BE2C (cell line): ENCODE data around the gene CDH15.

ENCODE experiments used
- DNase-seq: peaks from one replicate; pipeline ENCODE4 v3.0.0-alpha.2; 2020
- H3K27me3 ChIP-seq: fragments of 250-450 bp; sonication (Bioruptor Pico); 2 replicates; pipeline ENCODE4 v1.5.1; 2020; ENCODE audit warnings: mild to moderate bottlenecking
- H3K36me3 ChIP-seq: fragments of 250-450 bp; sonication (Bioruptor Pico); 2 replicates; pipeline ENCODE4 v1.5.1; 2020; ENCODE audit warnings: mild to moderate bottlenecking
- H3K4me1 ChIP-seq: fragments of 250-450 bp; sonication (Bioruptor Pico); 2 replicates; pipeline ENCODE4 v1.5.1; 2020
- H3K4me3 ChIP-seq: 2 replicates; pipeline ENCODE4 v1.5.1; 2011; ENCODE audit warnings: low read depth, low read length
- H3K9me3 ChIP-seq: fragments of 250-450 bp; sonication (Bioruptor Pico); 2 replicates; pipeline ENCODE4 v1.5.1; 2020
- CTCF ChIP-seq: IDR thresholded peaks from 2 replicates; pipeline ENCODE4 v1.5.1; 2012; ENCODE audit warnings: mild to moderate bottlenecking, low read depth, low read length

The CDH15 gene

GRCh38 chr16:89177501-89177900, 6.0 kb downstream of the CDH15 start:
- TF ChIP-seq CTCF = no peak
- Histone ChIP-seq H3K27me3 (peaks cover 24% of the 10 kb centered on the region), H3K4me1 (no peaks in the 10 kb centered on the region), H3K9me3 (no peaks in the 10 kb centered on the region), H3K4me3 (no peak overlapping the region), H3K36me3 (no peaks in the 10 kb centered on the region)
- no peak for DNase-seq

- DNase-seq = no peak
- Histone ChIP-seq H3K4me3 (no peak overlapping the region), H3K27me3 (peaks cover 30% of the 10 kb centered on the region), H3K36me3 (no peaks in the 10 kb centered on the region), H3K4me1 (no peaks in the 10 kb centered on the region), H3K9me3 (no peaks in the 10 kb centered on the region)
- no peak for TF ChIP-seq CTCF
Observed at GRCh38 chr16:89178453-89179147, 7.1 kb downstream of the CDH15 start.

GRCh38 chr16:89179148-89179484, 7.6 kb downstream of the CDH15 start:
- no peaks in the 10 kb centered on the region for H3K9me3 ChIP-seq
- DNase-seq = no peak
- H3K36me3 ChIP-seq = no peaks in the 10 kb centered on the region
- peaks cover 33% of the 10 kb centered on the region for H3K27me3 ChIP-seq
- no peaks in the 10 kb centered on the region for H3K4me1 ChIP-seq
- no peak overlapping the region for H3K4me3 ChIP-seq
- TF ChIP-seq CTCF = no peak

- Histone ChIP-seq H3K36me3 (no peaks in the 10 kb centered on the region), H3K4me3 (no peak overlapping the region), H3K4me1 (no peaks in the 10 kb centered on the region), H3K9me3 (no peaks in the 10 kb centered on the region), H3K27me3 (peaks cover 40% of the 10 kb centered on the region)
- TF ChIP-seq CTCF = no peak
- no peak for DNase-seq
Observed at GRCh38 chr16:89179656-89180315, 8.2 kb downstream of the CDH15 start.

GRCh38 chr16:89183463-89183862, 11.9 kb downstream of the CDH15 start:
- H3K27me3 ChIP-seq = peaks cover 42% of the 10 kb centered on the region
- no peaks in the 10 kb centered on the region for H3K4me1 ChIP-seq
- TF ChIP-seq CTCF = no peak
- H3K9me3 ChIP-seq = no peaks in the 10 kb centered on the region
- no peak overlapping the region for H3K4me3 ChIP-seq
- no peaks in the 10 kb centered on the region for H3K36me3 ChIP-seq
- no peak for DNase-seq

- H3K36me3 ChIP-seq = no peaks in the 10 kb centered on the region
- TF ChIP-seq CTCF = no peak
- H3K4me1 ChIP-seq = no peaks in the 10 kb centered on the region
- no peaks in the 10 kb centered on the region for H3K9me3 ChIP-seq
- DNase-seq = no peak
- H3K27me3 ChIP-seq = peaks cover 37% of the 10 kb centered on the region
- H3K4me3 ChIP-seq = no peak overlapping the region
Observed at GRCh38 chr16:89183975-89184676, 12.6 kb downstream of the CDH15 start.
